ENCODE measurements around the gene GPLD1. TPM values are rescaled to one million over a fixed set of nuclear protein-coding genes. Genes with fewer than 3 reads are reported as not detected.
"Not testable (repeated sequence)": the region's sequence is repeated elsewhere in the genome, so short reads cannot be mapped to it uniquely, and the experiment has no call there.

GPLD1 gene
- total RNA-seq, 2 experiments from 2014 or later: 0.52 to 0.74 TPM

GRCh38 chr6:24401458-24401857, 87.9 kb downstream of the GPLD1 start:
- no peak for DNase-seq
- H3K4me1 Mint-ChIP-seq (ENCODE audit: low read depth): peaks cover 30% of the 10 kb centered on the region
- H3K27me3 Mint-ChIP-seq (ENCODE audit: low read depth): peaks cover 16% of the 10 kb centered on the region
- peaks cover 2% of the 10 kb centered on the region for H3K36me3 Mint-ChIP-seq (ENCODE audit: low read depth)
- H3K27ac Mint-ChIP-seq: no peak overlapping the region
- H3K9me3 Mint-ChIP-seq: peaks cover 2% of the 10 kb centered on the region
- no peak overlapping the region for H3K4me3 Mint-ChIP-seq
- intact Hi-C loops (cut with micrococcal nuclease): loop anchor here (5.0 to 10.0 kb wide), 2 partner anchors 266 to 373 kb away; partner anchors contain the start of genes ACOT13, GMNN and TDP2
- CTCF ChIA-PET: interaction anchor here (1.1 kb wide), 1 partner anchor 12 kb away, joined by 5 read pairs; no protein-coding TSS in a partner anchor

- intact Hi-C loops (cut with micrococcal nuclease): loop anchor here (5.0 to 10.0 kb wide), 2 partner anchors 267 to 374 kb away; partner anchors contain the start of genes ACOT13, GMNN and TDP2
- H3K4me3 Mint-ChIP-seq: peak overlapping the region; percentile 7
These were observed 89.0 kb downstream of the GPLD1 start for GRCh38 chr6:24400045-24401039.

GRCh38 chr6:24397631-24398030, 91.7 kb downstream of the GPLD1 start:
- H3K36me3 Mint-ChIP-seq (ENCODE audit: low read depth): no peaks in the 10 kb centered on the region
- DNase-seq: no peak
- no peak overlapping the region for H3K27ac Mint-ChIP-seq
- intact Hi-C loops (cut with micrococcal nuclease): no loop called here
- H3K27me3 Mint-ChIP-seq (ENCODE audit: low read depth): peaks cover 20% of the 10 kb centered on the region
- H3K9me3 Mint-ChIP-seq: peaks cover 2% of the 10 kb centered on the region
- CTCF ChIA-PET: interaction anchor here (0.5 to 1.1 kb wide), 3 partner anchors 37 to 128 kb away, joined by 3 read pairs; no protein-coding TSS in a partner anchor
- H3K4me3 Mint-ChIP-seq: no peak overlapping the region
- peaks cover 11% of the 10 kb centered on the region for H3K4me1 Mint-ChIP-seq (ENCODE audit: low read depth)

More at GRCh38 chr6:24400045-24401039, 89.0 kb downstream of the GPLD1 start:
- CTCF ChIA-PET; DNase-seq; H3K27ac Mint-ChIP-seq; H3K9me3 Mint-ChIP-seq; H3K36me3 Mint-ChIP-seq (ENCODE audit: low read depth): not testable (repeated sequence)
- H3K4me1 Mint-ChIP-seq (ENCODE audit: low read depth): peaks cover 28% of the 10 kb centered on the region
- H3K27me3 Mint-ChIP-seq (ENCODE audit: low read depth): peaks cover 20% of the 10 kb centered on the region

GRCh38 chr6:24396824-24397223, 92.6 kb downstream of the GPLD1 start:
- no peak for DNase-seq
- Mint-ChIP-seq H3K4me3 (no peak overlapping the region), H3K27me3 (ENCODE audit: low read depth) (peaks cover 20% of the 10 kb centered on the region), H3K4me1 (ENCODE audit: low read depth) (peaks cover 9% of the 10 kb centered on the region), H3K27ac (no peak overlapping the region), H3K36me3 (ENCODE audit: low read depth) (no peaks in the 10 kb centered on the region), H3K9me3 (peaks cover 2% of the 10 kb centered on the region)
- intact Hi-C loops (cut with micrococcal nuclease): no loop called here
- CTCF ChIA-PET: interaction anchor here (1.1 kb wide), 1 partner anchor 114 kb away, joined by 3 read pairs; no protein-coding TSS in a partner anchor

GRCh38 chr6:24394780-24395437, 94.5 kb downstream of the GPLD1 start:
- CTCF ChIA-PET: no interaction called here
- H3K27me3 Mint-ChIP-seq (ENCODE audit: low read depth): peaks cover 20% of the 10 kb centered on the region
- H3K4me3 Mint-ChIP-seq: no peak overlapping the region
- peaks cover 2% of the 10 kb centered on the region for H3K9me3 Mint-ChIP-seq
- H3K4me1 Mint-ChIP-seq (ENCODE audit: low read depth): no peaks in the 10 kb centered on the region
- no peak overlapping the region for H3K27ac Mint-ChIP-seq
- intact Hi-C loops (cut with micrococcal nuclease): no loop called here
- no peak for DNase-seq
- H3K36me3 Mint-ChIP-seq (ENCODE audit: low read depth): no peaks in the 10 kb centered on the region

GRCh38 chr6:24394061-24394779, 95.2 kb downstream of the GPLD1 start:
- no peak for DNase-seq
- intact Hi-C loops (cut with micrococcal nuclease): no loop called here
- H3K36me3 Mint-ChIP-seq (ENCODE audit: low read depth): no peaks in the 10 kb centered on the region
- H3K4me3 Mint-ChIP-seq: no peak overlapping the region
- peaks cover 2% of the 10 kb centered on the region for H3K9me3 Mint-ChIP-seq
- CTCF ChIA-PET: interaction anchor here (0.6 kb wide), 1 partner anchor 111 kb away, joined by 4 read pairs; no protein-coding TSS in a partner anchor
- no peak overlapping the region for H3K27ac Mint-ChIP-seq
- H3K27me3 Mint-ChIP-seq (ENCODE audit: low read depth): peaks cover 16% of the 10 kb centered on the region
- H3K4me1 Mint-ChIP-seq (ENCODE audit: low read depth): no peaks in the 10 kb centered on the region

- Mint-ChIP-seq H3K4me1 (ENCODE audit: low read depth) (no peaks in the 10 kb centered on the region), H3K4me3 (no peak overlapping the region), H3K36me3 (ENCODE audit: low read depth) (no peaks in the 10 kb centered on the region), H3K27me3 (ENCODE audit: low read depth) (peaks cover 7% of the 10 kb centered on the region), H3K9me3 (peaks cover 2% of the 10 kb centered on the region), H3K27ac (no peak overlapping the region)
- intact Hi-C loops (cut with micrococcal nuclease): no loop called here
- CTCF ChIA-PET: no interaction called here
- DNase-seq: no peak
These were observed 97.5 kb downstream of the GPLD1 start for GRCh38 chr6:24391756-24392405.

- H3K36me3 Mint-ChIP-seq (ENCODE audit: low read depth): no peaks in the 10 kb centered on the region
- H3K4me3 Mint-ChIP-seq: no peak overlapping the region
- H3K4me1 Mint-ChIP-seq (ENCODE audit: low read depth): no peaks in the 10 kb centered on the region
- no peak for DNase-seq
- intact Hi-C loops (cut with micrococcal nuclease): no loop called here
- no peak overlapping the region for H3K27ac Mint-ChIP-seq
- peaks cover 2% of the 10 kb centered on the region for H3K27me3 Mint-ChIP-seq (ENCODE audit: low read depth)
- CTCF ChIA-PET: no interaction called here
- H3K9me3 Mint-ChIP-seq: no peaks in the 10 kb centered on the region
These were observed 98.2 kb downstream of the GPLD1 start for GRCh38 chr6:24391208-24391607.

GRCh38 chr6:24387818-24388217, 101.6 kb downstream of the GPLD1 start:
- Mint-ChIP-seq H3K27ac (no peak overlapping the region), H3K4me1 (ENCODE audit: low read depth) (no peaks in the 10 kb centered on the region), H3K4me3 (no peak overlapping the region), H3K9me3 (no peaks in the 10 kb centered on the region), H3K27me3 (ENCODE audit: low read depth) (peaks cover 2% of the 10 kb centered on the region), H3K36me3 (ENCODE audit: low read depth) (no peaks in the 10 kb centered on the region)
- intact Hi-C loops (cut with micrococcal nuclease): no loop called here
- DNase-seq: no peak
- CTCF ChIA-PET: interaction anchor here (0.6 to 3.2 kb wide), 3 partner anchors 105 to 272 kb away, joined by 3 to 22 read pairs (median 3); no protein-coding TSS in a partner anchor

- H3K36me3 Mint-ChIP-seq (ENCODE audit: low read depth): no peaks in the 10 kb centered on the region
- H3K4me3 Mint-ChIP-seq: no peak overlapping the region
- no peaks in the 10 kb centered on the region for H3K9me3 Mint-ChIP-seq
- intact Hi-C loops (cut with micrococcal nuclease): no loop called here
- H3K27me3 Mint-ChIP-seq (ENCODE audit: low read depth): peaks cover 2% of the 10 kb centered on the region
- CTCF ChIA-PET: interaction anchor here (1.0 to 1.4 kb wide), 2 partner anchors 26 to 102 kb away, joined by 3 read pairs; no protein-coding TSS in a partner anchor
- H3K27ac Mint-ChIP-seq: no peak overlapping the region
- DNase-seq: no peak
- no peaks in the 10 kb centered on the region for H3K4me1 Mint-ChIP-seq (ENCODE audit: low read depth)
These were observed 103.7 kb downstream of the GPLD1 start for GRCh38 chr6:24385536-24386269.

Data from activated naive CD4-positive, alpha-beta T cell treated with anti-CD3 and anti-CD28 coated beads for 36 hours (primary cell).